Panc1 (cell line): Measurements from ENCODE around the gene STAM2.
"Not testable (repeated sequence)": the region's sequence is repeated elsewhere in the genome, so short reads cannot be mapped to it uniquely, and the experiment has no call there.

Source experiments
- CTCF ChIP-seq: fragments of 450-650 bp; IDR thresholded peaks from 2 replicates; pipeline ENCODE4 v1.5.1; 2017; ENCODE audit warnings: mild to moderate bottlenecking
- POLR2AphosphoS5 ChIP-seq: IDR thresholded peaks from 2 replicates; pipeline ENCODE4 v1.6.1; 2012; ENCODE audit warnings: mild to moderate bottlenecking, low read depth, low read length, moderate library complexity

DNA sequence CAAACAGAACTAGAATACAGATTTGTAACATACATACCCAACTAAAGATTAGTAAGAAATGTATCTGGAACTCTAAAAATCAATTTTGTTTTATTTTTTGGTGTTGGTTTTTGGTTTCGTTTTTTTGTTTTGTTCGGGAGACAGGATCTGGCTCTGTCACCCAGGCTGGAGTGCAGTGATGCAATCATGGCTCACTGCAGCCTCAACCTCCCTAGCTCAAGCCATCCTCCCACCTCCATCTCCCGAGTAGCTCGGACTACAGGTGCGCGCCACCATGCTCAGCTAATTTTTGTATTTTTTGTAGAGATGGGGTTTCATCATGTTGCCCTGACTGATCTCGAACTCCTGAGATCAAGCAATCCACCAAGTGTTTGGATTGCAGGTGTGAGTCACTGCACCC, 6.4 kb downstream of the STAM2 start:
- not testable (repeated sequence) for TF ChIP-seq CTCF, POLR2AphosphoS5
